RWPE1 (cell line): ENCODE data around the gene DPP6.

Experiments
- CTCF ChIA-PET: fragments of 350-600 bp; sonication (Branson Sonifier 250); formaldehyde crosslinking; extraction: SDS; loops from one replicate; lab custom pipeline; 2021; lab: Yijun Ruan, JAX
- POLR2A ChIA-PET: fragments of 400-600 bp; formaldehyde crosslinking; extraction: SDS; loops from one replicate; lab custom pipeline; 2020; ENCODE audit warnings: antibody characterized with exemption; ENCODE audit not compliant: low non-redundant PET; lab: Yijun Ruan, JAX
- DNase-seq: peaks from one replicate; pipeline ENCODE4 v3.0.0; 2012; ENCODE audit warnings: low spot score
- H3K27ac ChIP-seq: fragments of 450-650 bp; 2 replicates; pipeline ENCODE4 v1.5.1; 2017
- TF ChIP-seq, protein P1 (sequence below): fragments of 450-650 bp; conservative IDR thresholded peaks from 2 replicates; pipeline ENCODE4 v1.5.1; 2017; ENCODE audit warnings: low read depth, mild to moderate bottlenecking

The DPP6 gene

DNA sequence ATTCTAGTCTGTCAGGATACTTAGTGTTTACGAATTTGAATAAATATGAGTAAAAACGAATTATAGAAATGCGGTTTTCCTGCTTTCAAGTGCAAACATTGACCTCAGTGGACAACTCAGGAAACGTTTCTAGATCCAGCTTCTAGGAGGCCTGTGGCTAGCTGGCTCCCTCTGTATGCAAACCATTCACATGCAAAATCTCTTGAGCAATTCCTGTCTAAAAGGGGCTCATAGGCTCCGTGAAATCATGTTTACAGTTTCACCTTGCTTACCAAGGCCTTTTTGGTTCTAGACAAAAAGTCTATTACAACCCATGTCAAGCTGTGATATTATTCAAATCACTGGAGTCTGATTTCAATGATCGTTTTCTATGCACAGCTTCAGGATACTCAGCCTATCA lies 364.5 kb downstream of the DPP6 start:
- ChIA-PET POLR2A (no interaction called here), CTCF (interaction anchor here (0.7 kb wide), 1 partner anchor 39 kb away, joined by 4 read pairs; no protein-coding TSS in a partner anchor)
- TF ChIP-seq, protein P1, sequence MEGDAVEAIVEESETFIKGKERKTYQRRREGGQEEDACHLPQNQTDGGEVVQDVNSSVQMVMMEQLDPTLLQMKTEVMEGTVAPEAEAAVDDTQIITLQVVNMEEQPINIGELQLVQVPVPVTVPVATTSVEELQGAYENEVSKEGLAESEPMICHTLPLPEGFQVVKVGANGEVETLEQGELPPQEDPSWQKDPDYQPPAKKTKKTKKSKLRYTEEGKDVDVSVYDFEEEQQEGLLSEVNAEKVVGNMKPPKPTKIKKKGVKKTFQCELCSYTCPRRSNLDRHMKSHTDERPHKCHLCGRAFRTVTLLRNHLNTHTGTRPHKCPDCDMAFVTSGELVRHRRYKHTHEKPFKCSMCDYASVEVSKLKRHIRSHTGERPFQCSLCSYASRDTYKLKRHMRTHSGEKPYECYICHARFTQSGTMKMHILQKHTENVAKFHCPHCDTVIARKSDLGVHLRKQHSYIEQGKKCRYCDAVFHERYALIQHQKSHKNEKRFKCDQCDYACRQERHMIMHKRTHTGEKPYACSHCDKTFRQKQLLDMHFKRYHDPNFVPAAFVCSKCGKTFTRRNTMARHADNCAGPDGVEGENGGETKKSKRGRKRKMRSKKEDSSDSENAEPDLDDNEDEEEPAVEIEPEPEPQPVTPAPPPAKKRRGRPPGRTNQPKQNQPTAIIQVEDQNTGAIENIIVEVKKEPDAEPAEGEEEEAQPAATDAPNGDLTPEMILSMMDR, result no peak
- DNase-seq, result no peak
- no peak overlapping the region for H3K27ac ChIP-seq

DNA sequence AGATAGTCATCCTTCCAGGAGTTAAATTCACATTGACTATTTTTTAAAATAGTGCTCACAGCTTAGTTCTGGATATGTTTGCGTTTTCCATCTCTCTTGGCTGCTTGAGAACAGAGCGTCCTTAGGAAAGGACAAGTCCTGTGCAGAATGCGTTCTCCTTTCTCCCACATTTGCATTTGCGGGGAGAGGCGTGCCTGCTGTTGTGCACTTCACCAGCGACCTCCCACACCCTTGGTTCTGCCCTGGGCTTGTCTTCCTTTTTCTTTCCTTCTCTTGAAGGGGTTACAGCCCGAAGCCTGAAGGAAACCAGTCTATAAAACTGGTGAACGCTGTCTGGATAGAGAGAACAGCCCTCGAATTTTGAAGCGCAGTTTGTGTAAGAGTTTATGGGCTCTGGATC lies 367.1 kb downstream of the DPP6 start:
- ChIA-PET POLR2A (no interaction called here), CTCF (interaction anchor here (0.5 kb wide), 1 partner anchor 84 kb away, joined by 3 read pairs; no protein-coding TSS in a partner anchor)
- DNase-seq, result no peak
- TF ChIP-seq, protein P1, result no peak
- no peak overlapping the region for H3K27ac ChIP-seq

DNA sequence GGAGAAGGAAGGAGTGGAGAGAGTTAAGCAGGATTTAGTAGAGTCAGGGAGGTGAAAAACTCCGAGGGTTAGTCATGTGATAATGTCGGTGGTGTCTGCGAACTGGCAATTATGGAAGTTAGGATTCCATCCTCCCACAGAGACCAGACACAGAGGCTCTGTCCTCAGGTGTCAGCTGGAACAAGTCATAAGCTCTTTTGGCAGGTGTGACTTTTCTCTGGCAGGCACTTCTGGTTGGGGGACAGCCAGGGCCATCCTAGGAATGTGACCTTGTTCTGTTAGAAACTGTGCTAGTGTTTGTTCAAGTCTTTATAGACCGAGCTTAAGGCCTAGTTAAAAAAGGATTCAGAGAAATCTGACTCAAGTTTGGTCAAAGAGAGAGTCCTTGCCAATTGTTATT lies 371.0 kb downstream of the DPP6 start:
- H3K27ac ChIP-seq, result no peak overlapping the region
- no peak for DNase-seq
- ChIA-PET POLR2A (no interaction called here), CTCF (no interaction called here)
- TF ChIP-seq, protein P1, result no peak

DNA sequence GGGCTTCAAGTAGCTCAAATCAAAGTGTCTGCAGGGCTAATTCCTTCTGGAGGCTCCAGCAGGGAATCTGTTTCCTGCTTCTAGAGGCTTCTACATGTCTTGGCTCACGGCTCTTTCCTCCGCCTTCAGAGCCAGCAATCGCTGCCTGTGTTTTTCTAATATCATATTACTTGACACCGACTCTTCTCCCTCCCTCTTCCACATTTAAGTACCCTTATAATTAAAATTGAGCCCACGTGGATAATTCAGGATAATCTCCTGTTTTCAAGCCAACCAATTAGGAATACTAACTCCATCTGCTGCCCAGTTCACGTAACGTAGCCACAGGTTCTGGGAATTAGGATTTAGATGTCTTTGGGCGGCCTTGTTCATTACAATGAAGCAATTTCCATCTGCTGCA lies 372.2 kb downstream of the DPP6 start:
- CTCF ChIA-PET, result no interaction called here
- no peak for DNase-seq
- no peak overlapping the region for H3K27ac ChIP-seq
- POLR2A ChIA-PET, result no interaction called here
- TF ChIP-seq, protein P1, result no peak

DNA sequence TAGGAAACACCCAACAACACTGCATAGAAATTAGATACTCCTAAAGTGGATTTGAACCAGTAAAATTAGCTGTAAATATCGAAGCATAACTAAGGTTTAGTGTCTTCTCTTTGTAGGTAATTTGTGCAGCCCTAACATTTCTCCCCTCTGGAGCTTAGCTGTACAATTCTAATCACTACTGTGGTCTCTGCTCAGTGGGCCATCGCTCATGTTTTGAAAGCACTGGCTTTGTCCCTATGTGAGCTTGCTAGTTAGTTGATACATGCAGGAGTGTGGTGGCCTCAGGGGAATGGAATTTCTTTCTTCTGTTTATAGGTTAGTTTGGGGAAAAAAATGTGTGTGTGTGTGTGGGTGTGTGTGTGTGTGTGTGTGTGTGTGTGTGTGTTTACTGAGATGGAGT lies 373.1 kb downstream of the DPP6 start:
- TF ChIP-seq, protein P1, result no peak
- DNase-seq, result no peak
- ChIA-PET POLR2A (no interaction called here), CTCF (no interaction called here)
- no peak overlapping the region for H3K27ac ChIP-seq

DNA sequence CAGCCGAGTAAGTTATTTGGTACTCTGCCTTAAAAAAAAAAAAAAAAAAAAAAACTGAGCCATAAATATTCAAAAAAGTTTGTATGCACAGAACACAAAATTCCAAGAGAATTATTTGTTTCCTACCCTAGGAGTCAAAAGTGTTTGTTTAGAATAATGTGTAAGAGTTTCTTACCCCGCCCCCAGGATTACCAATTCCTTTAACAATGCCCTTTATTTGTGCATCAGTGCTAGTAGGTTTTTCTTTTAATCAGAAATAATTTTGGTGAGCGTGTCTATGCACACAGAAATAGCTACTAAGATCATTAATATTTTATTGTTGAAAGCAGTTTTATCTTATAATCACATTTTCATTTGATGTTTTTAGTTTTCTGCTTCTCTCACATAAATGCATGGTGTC lies 374.6 kb downstream of the DPP6 start:
- POLR2A ChIA-PET, result no interaction called here
- CTCF ChIA-PET, result interaction anchor here (0.6 kb wide), 1 partner anchor 187 kb away, joined by 3 read pairs; no protein-coding TSS in a partner anchor
- no peak overlapping the region for H3K27ac ChIP-seq
- DNase-seq, result no peak
- TF ChIP-seq, protein P1, result no peak
